Endothelial cell of umbilical vein (primary cell): ENCODE data around the gene EEFSEC. TPM values are rescaled to one million over a fixed set of nuclear protein-coding genes. Genes with fewer than 3 reads are reported as not detected.

Experiments
- BruUV-seq: library from RNA; stranded (reverse); fragments of 400-500 nt; replicated peaks from 2 replicates; lab custom pipeline; 2021; lab: Mats Ljungman, UMichigan
- CTCF ChIA-PET: fragments of 300-600, 350-600 bp; sonication (Branson Sonifier 250); formaldehyde crosslinking; loops from one replicate; lab custom pipeline; 2021; ENCODE audit warnings: antibody characterized with exemption, inconsistent platforms; lab: Charles Lee
- POLR2A ChIA-PET: fragments of 300-600, 350-600 bp; sonication (Branson Sonifier 250); formaldehyde crosslinking; loops from one replicate; lab custom pipeline; 2021; ENCODE audit warnings: antibody characterized with exemption, inconsistent platforms; lab: Charles Lee
- DNase-seq: peaks from one replicate; pipeline ENCODE4 v3.0.0-alpha.2; 2011; ENCODE audit warnings: low read depth, low spot score
- FAIRE-seq: peaks from 2 replicates; lab custom pipeline; 2011; peaks lifted over from hg19 to GRCh38; lab: Jason Lieb, UNC
- H2AFZ ChIP-seq: 2 replicates; pipeline ENCODE4 v1.6.0; 2012; ENCODE audit warnings: low read depth, low read length, control low read depth, inconsistent platforms
- H3K27ac ChIP-seq: 2 replicates; pipeline ENCODE4 v1.5.1; 2011; ENCODE audit warnings: low read depth, mild to moderate bottlenecking, control low read depth, low read length, moderate library complexity; ENCODE audit not compliant: insufficient read depth
- H3K27me3 ChIP-seq, 2 experiments: 2 replicates each; pipeline versions ENCODE4 v1.6.0 to v1.6.1; 2011; ENCODE audit warnings: low read length in 2 of 2, mixed read lengths in 1 of 2; ENCODE audit not compliant: control insufficient read depth in 2 of 2, insufficient read depth in 2 of 2
- H3K36me3 ChIP-seq, 2 experiments: 2 replicates in 1 of 2; 3 replicates in 1 of 2; pipeline ENCODE4 v1.5.1; 2011; ENCODE audit warnings: low read length in 2 of 2, mild to moderate bottlenecking in 1 of 2, moderate library complexity in 1 of 2; ENCODE audit not compliant: control insufficient read depth in 2 of 2, insufficient read depth in 2 of 2; ENCODE audit errors: extremely low read depth in 1 of 2
- H3K4me1 ChIP-seq: 3 replicates; pipeline ENCODE4 v1.5.1; 2011; ENCODE audit warnings: mild to moderate bottlenecking, low read length; ENCODE audit not compliant: control insufficient read depth, insufficient read depth; ENCODE audit errors: extremely low read depth
- H3K4me2 ChIP-seq: 2 replicates; pipeline ENCODE4 v1.6.1; 2011; ENCODE audit warnings: low read length, control low read depth, mixed read lengths; ENCODE audit not compliant: insufficient read depth
- H3K4me3 ChIP-seq, 3 experiments: fragments of 200-600 bp in 1 of 3; sonication (generic), shearing (Covaris generic) in 1 of 3; replicated peaks in 1 of 3; 2 replicates each; pipeline ENCODE4 v1.5.1; 2011 to 2016; ENCODE audit warnings: control low read depth in 3 of 3, low read length in 3 of 3, mild to moderate bottlenecking in 2 of 3, inconsistent platforms in 1 of 3, low read depth in 1 of 3, moderate library complexity in 1 of 3; ENCODE audit not compliant: insufficient read depth in 1 of 3
- H3K79me2 ChIP-seq: 2 replicates; pipeline ENCODE4 v1.6.0; 2012; ENCODE audit warnings: low read length, inconsistent platforms; ENCODE audit not compliant: control insufficient read depth, insufficient read depth
- H3K9ac ChIP-seq: replicated peaks from 2 replicates; pipeline ENCODE3; 2011; ENCODE audit warnings: low read length, control low read depth; ENCODE audit not compliant: insufficient read depth; ENCODE audit errors: extremely low read depth
- H3K9me1 ChIP-seq: replicated peaks from 3 replicates; pipeline ENCODE4 v1.6.0; 2011; ENCODE audit warnings: mild to moderate bottlenecking, low read length; ENCODE audit not compliant: control insufficient read depth, insufficient read depth; ENCODE audit errors: extremely low read depth
- H3K9me3 ChIP-seq: replicated peaks from 2 replicates; pipeline ENCODE4 v1.5.1; 2012; ENCODE audit warnings: low read length, inconsistent platforms; ENCODE audit not compliant: control insufficient read depth, insufficient read depth
- H4K20me1 ChIP-seq: replicated peaks from 2 replicates; pipeline ENCODE3; 2011; ENCODE audit warnings: mild to moderate bottlenecking, low read length; ENCODE audit not compliant: control insufficient read depth, insufficient read depth; ENCODE audit errors: extremely low read depth
- EZH2 ChIP-seq: IDR thresholded peaks from 2 replicates; pipeline ENCODE4 v1.6.1; 2012; ENCODE audit warnings: borderline replicate concordance, low read depth, mild to moderate bottlenecking, moderate library complexity, low read length, inconsistent platforms; ENCODE audit not compliant: severe bottlenecking
- FOS ChIP-seq: IDR thresholded peaks from 2 replicates; pipeline ENCODE4 v1.6.1; 2011; ENCODE audit warnings: mild to moderate bottlenecking, low read length, moderate library complexity, borderline replicate concordance; ENCODE audit not compliant: insufficient read depth
- GATA2 ChIP-seq: IDR thresholded peaks from 2 replicates; pipeline ENCODE4 v1.7.0; 2011; ENCODE audit warnings: low read depth, mild to moderate bottlenecking, moderate library complexity, mixed read lengths, low read length; ENCODE audit not compliant: insufficient read length, insufficient read depth
- JUN ChIP-seq: IDR thresholded peaks from 2 replicates; pipeline ENCODE4 v1.6.1; 2011; ENCODE audit warnings: borderline replicate concordance, low read depth; ENCODE audit not compliant: insufficient read length, insufficient read depth
- MYC ChIP-seq: IDR thresholded peaks from one replicate; pipeline ENCODE4 v1.6.1; 2011; ENCODE audit warnings: mild to moderate bottlenecking, low read depth, low read length
- POLR2A ChIP-seq: IDR thresholded peaks from 2 replicates; pipeline ENCODE4 v1.6.1; 2012; ENCODE audit warnings: low read depth, mild to moderate bottlenecking, control low read depth, low read length
- POLR2AphosphoS5 ChIP-seq: IDR thresholded peaks from 2 replicates; pipeline ENCODE4 v1.6.1; 2012; ENCODE audit warnings: low read depth, mild to moderate bottlenecking, control low read depth, low read length, moderate library complexity; ENCODE audit not compliant: insufficient read depth
- dilution Hi-C: fragments of 300-500 bp; cut with MboI; formaldehyde crosslinking; loops from one replicate; pipeline ENCODE4 v1.15.0; 2019; ENCODE audit warnings: low sequenced_read_pairs; ENCODE audit not compliant: extremely low pct_ligation_motif_present
- intact Hi-C: fragments of 100-400 bp; cut with micrococcal nuclease; formaldehyde crosslinking; loops from one replicate; pipeline ENCODE4 v1.10.0; 2022
- polyA plus RNA-seq, 4 experiments: library from polyadenylated mRNA; depleted of rRNA in 3 of 4; stranded (reverse) in 3 of 4; unstranded in 1 of 4; fragments of >200 nt; gene quantifications; 2 replicates each; pipeline versions ENCODE4 v1.2.1 to v1.2.3, GENCODE V29; 2011 to 2012; ENCODE audit warnings: missing spikeins in 1 of 4
- total RNA-seq: library from RNA; stranded (reverse); gene quantifications from 2 replicates; pipeline ENCODE4 v1.2.3, GENCODE V29; 2021
- TF ChIP-seq, protein P1 (sequence below): IDR thresholded peaks from 2 replicates; pipeline ENCODE4 v1.6.1; 2011; ENCODE audit not compliant: insufficient read depth, insufficient read length
- TF ChIP-seq, protein P2 (sequence below), 2 donors: IDR thresholded peaks; 1 replicate in 1 of 2; 2 replicates in 1 of 2; pipeline ENCODE4 v1.5.1; 2011; ENCODE audit warnings: low read length in 2 of 2, mild to moderate bottlenecking in 2 of 2, moderate library complexity in 2 of 2, control low read depth in 1 of 2, inconsistent platforms in 1 of 2, low read depth in 1 of 2; ENCODE audit not compliant: insufficient read depth in 1 of 2; ENCODE audit errors: extremely low read depth in 1 of 2

Gene EEFSEC
- total and polyA plus RNA-seq, 2 donors (not counting 3 experiments of a cell fraction or from before 2014, with no cell fraction given), result 13.1 to 14.5 TPM

DNA sequence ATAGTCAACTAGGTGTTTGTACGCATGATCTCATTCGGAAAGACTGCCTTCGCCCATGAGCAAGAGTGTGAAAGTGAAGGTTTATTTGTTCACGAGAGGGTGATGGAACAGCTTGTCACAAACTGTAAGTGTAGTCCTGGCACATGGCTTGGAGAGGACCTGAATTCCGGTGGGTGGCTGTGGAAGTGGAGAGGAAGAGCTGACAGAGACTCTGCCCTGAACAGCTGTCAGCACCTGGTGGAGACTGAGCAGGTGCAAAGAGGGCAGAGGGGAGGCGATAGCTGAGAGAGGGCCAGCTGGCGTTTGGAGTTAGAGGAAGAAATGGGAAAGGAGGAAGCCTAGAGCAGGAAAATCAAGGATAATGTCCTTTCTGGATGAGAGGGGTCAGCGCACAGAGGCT is 155.7 kb downstream of the EEFSEC start:
- H3K27ac ChIP-seq, result no peak overlapping the region
- intact Hi-C loops (loop anchor here (1.0 kb wide), 1 partner anchor 40 kb away; no protein-coding TSS in a partner anchor), dilution Hi-C loops (no loop called here)
- CTCF ChIA-PET, result interaction anchor here (1.1 to 4.0 kb wide), 4 partner anchors 13 to 298 kb away, joined by 4 to 24 read pairs (median 4); no protein-coding TSS in a partner anchor
- H2AFZ ChIP-seq, result no peak overlapping the region
- H3K9me1 ChIP-seq, result no peaks in the 10 kb centered on the region
- no peaks in the 10 kb centered on the region for H3K4me1 ChIP-seq
- no peak overlapping the region for H3K4me2 ChIP-seq
- POLR2A ChIA-PET, result no interaction called here
- no peak overlapping the region for H3K9ac ChIP-seq
- DNase-seq, result no peak
- no peaks in the 10 kb centered on the region for H4K20me1 ChIP-seq
- H3K36me3 ChIP-seq, result no peaks in the 10 kb centered on the region
- BruUV-seq, result no TSS peak
- no peaks in the 10 kb centered on the region for H3K27me3 ChIP-seq
- H3K79me2 ChIP-seq, result no peaks in the 10 kb centered on the region
- FAIRE-seq, result no peak
- H3K9me3 ChIP-seq, result no peaks in the 10 kb centered on the region
- TF ChIP-seq POLR2AphosphoS5, result no peak
- TF ChIP-seq, protein P1, sequence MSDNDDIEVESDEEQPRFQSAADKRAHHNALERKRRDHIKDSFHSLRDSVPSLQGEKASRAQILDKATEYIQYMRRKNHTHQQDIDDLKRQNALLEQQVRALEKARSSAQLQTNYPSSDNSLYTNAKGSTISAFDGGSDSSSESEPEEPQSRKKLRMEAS, result no peak
- H3K4me3 ChIP-seq, result no peak overlapping the region

DNA sequence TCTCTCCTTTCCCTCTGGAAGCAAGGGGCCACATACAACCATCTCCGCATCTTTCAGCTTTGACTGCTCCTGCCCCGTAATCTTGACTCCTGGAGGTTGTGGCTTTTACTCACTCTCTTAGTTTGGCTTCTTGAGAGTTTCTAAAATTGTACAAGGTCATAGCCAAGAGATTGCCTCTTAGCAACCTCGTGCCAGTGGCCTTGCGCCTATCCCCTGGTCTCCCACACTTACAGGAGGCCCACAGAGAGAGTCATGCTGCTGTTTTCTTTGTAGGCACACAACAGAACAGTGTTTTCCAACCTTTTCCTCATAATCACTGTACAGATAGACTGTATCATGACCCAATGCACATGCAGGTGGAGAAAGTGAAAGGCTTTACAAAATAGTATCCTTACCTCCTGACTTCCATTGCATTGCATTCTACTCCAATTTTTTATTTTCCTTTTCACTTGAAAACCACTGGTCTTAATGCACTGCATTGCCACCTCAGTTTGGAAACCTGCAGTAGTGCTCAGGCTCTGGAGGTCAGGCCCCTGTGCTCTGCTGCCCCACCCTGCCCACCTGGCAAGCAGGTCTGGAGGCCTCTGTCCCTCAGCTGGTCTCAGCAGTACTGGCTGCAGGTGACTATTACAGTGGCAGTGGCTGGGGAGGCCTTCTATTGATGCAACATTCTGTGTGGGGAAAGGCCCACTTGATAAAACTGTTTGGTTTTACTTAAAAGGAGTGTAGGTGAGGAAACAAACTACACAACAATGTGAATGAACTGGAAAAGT is 157.2 kb downstream of the EEFSEC start:
- Histone ChIP-seq H3K27ac (no peak overlapping the region), H3K27me3 (no peaks in the 10 kb centered on the region), H3K9me3 (no peaks in the 10 kb centered on the region), H3K4me1 (no peaks in the 10 kb centered on the region), H3K9ac (no peak overlapping the region), H3K4me3 (no peak overlapping the region), H4K20me1 (no peaks in the 10 kb centered on the region), H3K9me1 (no peaks in the 10 kb centered on the region), H3K4me2 (no peak overlapping the region), H3K79me2 (no peaks in the 10 kb centered on the region), H3K36me3 (no peaks in the 10 kb centered on the region), H2AFZ (no peak overlapping the region)
- dilution Hi-C loops (no loop called here), intact Hi-C loops (no loop called here)
- ChIA-PET POLR2A (no interaction called here), CTCF (interaction anchor here (2.5 to 4.0 kb wide), 2 partner anchors 12 to 297 kb away, joined by 11 to 24 read pairs; no protein-coding TSS in a partner anchor)
- DNase-seq (no peak), FAIRE-seq (no peak)
- no TSS peak for BruUV-seq
- TF ChIP-seq GATA2 (no peak), POLR2AphosphoS5 (no peak), FOS (no peak), MYC (no peak), EZH2 (no peak), JUN (no peak), POLR2A (no peak)
- TF ChIP-seq, protein P1, result no peak
- TF ChIP-seq, protein P2, sequence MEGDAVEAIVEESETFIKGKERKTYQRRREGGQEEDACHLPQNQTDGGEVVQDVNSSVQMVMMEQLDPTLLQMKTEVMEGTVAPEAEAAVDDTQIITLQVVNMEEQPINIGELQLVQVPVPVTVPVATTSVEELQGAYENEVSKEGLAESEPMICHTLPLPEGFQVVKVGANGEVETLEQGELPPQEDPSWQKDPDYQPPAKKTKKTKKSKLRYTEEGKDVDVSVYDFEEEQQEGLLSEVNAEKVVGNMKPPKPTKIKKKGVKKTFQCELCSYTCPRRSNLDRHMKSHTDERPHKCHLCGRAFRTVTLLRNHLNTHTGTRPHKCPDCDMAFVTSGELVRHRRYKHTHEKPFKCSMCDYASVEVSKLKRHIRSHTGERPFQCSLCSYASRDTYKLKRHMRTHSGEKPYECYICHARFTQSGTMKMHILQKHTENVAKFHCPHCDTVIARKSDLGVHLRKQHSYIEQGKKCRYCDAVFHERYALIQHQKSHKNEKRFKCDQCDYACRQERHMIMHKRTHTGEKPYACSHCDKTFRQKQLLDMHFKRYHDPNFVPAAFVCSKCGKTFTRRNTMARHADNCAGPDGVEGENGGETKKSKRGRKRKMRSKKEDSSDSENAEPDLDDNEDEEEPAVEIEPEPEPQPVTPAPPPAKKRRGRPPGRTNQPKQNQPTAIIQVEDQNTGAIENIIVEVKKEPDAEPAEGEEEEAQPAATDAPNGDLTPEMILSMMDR (IDR thresholded peaks at IDR 0.05; ENCODE audit: extremely low read depth in 1 of 2, insufficient read depth in 1 of 2, low read depth in 1 of 2, low read length in 2 of 2), result no peak
